Measurements from ENCODE around the gene TSPAN11.

Gene TSPAN11

DNA sequence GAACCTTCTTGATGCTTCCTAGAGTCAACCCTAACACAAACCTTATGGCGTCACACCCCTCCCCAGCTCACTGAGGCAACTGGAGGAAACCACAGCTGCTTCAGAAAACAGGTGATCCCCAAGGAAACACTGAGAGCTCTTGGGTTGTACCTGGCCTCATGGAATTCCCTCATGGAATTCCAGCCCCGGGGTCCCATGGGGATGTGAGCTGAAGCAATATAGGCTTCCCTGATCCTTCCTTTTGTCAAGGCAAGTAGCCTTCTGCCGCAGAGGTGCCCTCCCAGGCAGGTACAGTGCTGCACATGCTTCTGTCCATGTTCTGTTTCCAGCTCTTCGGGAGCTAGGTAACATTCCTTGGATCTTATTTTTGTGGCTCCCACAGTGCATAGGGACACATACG is 47.3 kb downstream of the TSPAN11 start:
- no peaks in the 10 kb centered on the region for H3K79me1 ChIP-seq (ENCODE audit: low read depth, low read length)
- H3K14ac ChIP-seq (ENCODE audit: low read length) = no peak overlapping the region
- H3K9me3 ChIP-seq (replicated peaks in 1 of 2; ENCODE audit: control insufficient read depth in 2 of 2, insufficient read depth in 1 of 2, low read depth in 1 of 2, low read length in 2 of 2) = no peaks in the 10 kb centered on the region
- H2AK5ac ChIP-seq (ENCODE audit: low read depth, low read length) = no peak overlapping the region
- no peak overlapping the region for H3K23ac ChIP-seq (ENCODE audit: low read depth, low read length, poor library complexity)
- no peak overlapping the region for H3K9ac ChIP-seq (ENCODE audit: low read depth, low read length, poor library complexity)
- no peak overlapping the region for H2BK12ac ChIP-seq (ENCODE audit: low read length)
- peaks cover 0 to 4% of the 10 kb centered on the region in 2 donors for H3K36me3 ChIP-seq (replicated peaks in 1 of 2; ENCODE audit: control insufficient read depth in 2 of 2, insufficient read depth in 2 of 2, low read length in 2 of 2)
- no peak overlapping the region for H2BK15ac ChIP-seq (ENCODE audit: low read length)
- no peak overlapping the region for H2AFZ ChIP-seq (ENCODE audit: low read length)
- no peak overlapping the region for H3K4me3 ChIP-seq (ENCODE audit: low read length in 2 of 2)
- no peak overlapping the region for H3K27ac ChIP-seq (replicated peaks; ENCODE audit: low read length)
- no peak overlapping the region for H4K91ac ChIP-seq (ENCODE audit: low read depth, low read length, poor library complexity)
- H3K4ac ChIP-seq (ENCODE audit: low read length) = no peak overlapping the region
- no peak overlapping the region for H4K8ac ChIP-seq (ENCODE audit: low read depth, low read length)
- H2BK120ac ChIP-seq (ENCODE audit: low read depth, low read length) = no peak overlapping the region
- no peaks in the 10 kb centered on the region for H3K27me3 ChIP-seq (ENCODE audit: control insufficient read depth in 3 of 3, insufficient read depth in 3 of 3, low read depth in 1 of 3, low read length in 3 of 3)
- H3K18ac ChIP-seq (ENCODE audit: low read length) = no peak overlapping the region
- whole genome bisulfite sequencing, 2 donors (ENCODE audit: extremely low coverage in 2 of 2, insufficient read length in 2 of 2, insufficient replicate concordance in 1 of 2) = no CpG with 5 or more reads among the region's 5 CpGs
- H3K4me2 ChIP-seq (ENCODE audit: insufficient read depth, low read length, poor library complexity, severe bottlenecking) = no peak overlapping the region
- H3K4me1 ChIP-seq (ENCODE audit: control insufficient read depth in 2 of 2, insufficient read depth in 1 of 2, low read depth in 1 of 2, low read length in 2 of 2) = peaks cover 0 to 3% of the 10 kb centered on the region in 2 donors
- no peak overlapping the region for H2BK5ac ChIP-seq (ENCODE audit: low read length)
- DNase-seq (ENCODE audit: low spot score) = no peak

DNA sequence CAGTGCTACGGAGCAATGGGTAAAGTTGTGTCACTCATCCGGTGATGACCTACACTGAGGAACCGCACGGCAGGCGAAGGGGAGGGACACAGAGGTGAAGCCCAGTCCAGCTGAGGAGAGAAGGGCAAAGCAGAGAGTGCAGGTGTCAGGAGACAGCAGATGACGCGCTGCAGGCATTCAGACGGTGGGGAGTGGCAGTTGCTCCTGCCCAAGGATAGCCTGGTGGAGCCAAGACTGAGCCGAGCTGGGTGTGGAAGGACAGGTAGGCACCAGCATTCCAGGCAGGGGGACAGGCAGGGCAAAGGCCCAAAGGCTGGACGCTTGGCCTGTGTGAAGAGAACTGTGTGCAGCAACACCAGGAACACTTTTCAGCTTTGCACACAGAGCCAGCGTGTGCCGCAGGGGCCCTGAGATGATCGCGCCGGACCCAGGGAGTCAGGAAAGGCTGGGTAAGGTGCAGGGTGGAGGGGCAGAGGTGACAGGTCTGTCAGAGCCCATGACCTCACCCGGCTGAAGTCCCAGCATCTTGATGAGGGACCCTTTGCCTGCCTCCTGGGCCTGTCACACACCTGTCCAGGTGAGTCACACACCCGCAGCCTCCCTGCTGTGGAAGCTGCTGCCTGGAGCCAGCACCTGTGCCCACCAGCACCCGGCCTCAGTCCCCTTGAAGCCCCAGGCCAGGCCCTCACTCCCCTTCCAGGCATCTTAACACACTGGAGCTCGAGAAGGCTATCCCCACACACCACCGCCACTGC is 48.4 kb downstream of the TSPAN11 start:
- no peak overlapping the region for H3K27ac ChIP-seq (replicated peaks; ENCODE audit: low read length)
- no peak overlapping the region for H2BK15ac ChIP-seq (ENCODE audit: low read length)
- H3K4ac ChIP-seq (ENCODE audit: low read length) = no peak overlapping the region
- no peak overlapping the region for H2BK12ac ChIP-seq (ENCODE audit: low read length)
- no peaks in the 10 kb centered on the region for H3K36me3 ChIP-seq (replicated peaks in 1 of 2; ENCODE audit: control insufficient read depth in 2 of 2, insufficient read depth in 2 of 2, low read length in 2 of 2)
- H4K91ac ChIP-seq (ENCODE audit: low read depth, low read length, poor library complexity) = no peak overlapping the region
- peaks cover 0 to 3% of the 10 kb centered on the region in 2 donors for H3K4me1 ChIP-seq (ENCODE audit: control insufficient read depth in 2 of 2, insufficient read depth in 1 of 2, low read depth in 1 of 2, low read length in 2 of 2)
- no peak overlapping the region for H3K9ac ChIP-seq (ENCODE audit: low read depth, low read length, poor library complexity)
- DNase-seq (ENCODE audit: low spot score) = no peak
- no peaks in the 10 kb centered on the region for H3K9me3 ChIP-seq (replicated peaks in 1 of 2; ENCODE audit: control insufficient read depth in 2 of 2, insufficient read depth in 1 of 2, low read depth in 1 of 2, low read length in 2 of 2)
- no peak overlapping the region for H3K14ac ChIP-seq (ENCODE audit: low read length)
- no peak overlapping the region for H3K18ac ChIP-seq (ENCODE audit: low read length)
- no peak overlapping the region for H2AK5ac ChIP-seq (ENCODE audit: low read depth, low read length)
- H3K4me3 ChIP-seq (ENCODE audit: low read length in 2 of 2) = no peak overlapping the region
- H3K27me3 ChIP-seq (ENCODE audit: control insufficient read depth in 3 of 3, insufficient read depth in 3 of 3, low read depth in 1 of 3, low read length in 3 of 3) = no peaks in the 10 kb centered on the region
- no peak overlapping the region for H3K23ac ChIP-seq (ENCODE audit: low read depth, low read length, poor library complexity)
- no peak overlapping the region for H2AFZ ChIP-seq (ENCODE audit: low read length)
- H2BK120ac ChIP-seq (ENCODE audit: low read depth, low read length) = no peak overlapping the region
- no peak overlapping the region for H2BK5ac ChIP-seq (ENCODE audit: low read length)
- H3K4me2 ChIP-seq (ENCODE audit: insufficient read depth, low read length, poor library complexity, severe bottlenecking) = no peak overlapping the region
- no CpG with 5 or more reads among the region's 20 CpGs for WGBS, 2 donors (ENCODE audit: extremely low coverage in 2 of 2, insufficient read length in 2 of 2, insufficient replicate concordance in 1 of 2)
- no peaks in the 10 kb centered on the region for H3K79me1 ChIP-seq (ENCODE audit: low read depth, low read length)
- no peak overlapping the region for H4K8ac ChIP-seq (ENCODE audit: low read depth, low read length)

DNA sequence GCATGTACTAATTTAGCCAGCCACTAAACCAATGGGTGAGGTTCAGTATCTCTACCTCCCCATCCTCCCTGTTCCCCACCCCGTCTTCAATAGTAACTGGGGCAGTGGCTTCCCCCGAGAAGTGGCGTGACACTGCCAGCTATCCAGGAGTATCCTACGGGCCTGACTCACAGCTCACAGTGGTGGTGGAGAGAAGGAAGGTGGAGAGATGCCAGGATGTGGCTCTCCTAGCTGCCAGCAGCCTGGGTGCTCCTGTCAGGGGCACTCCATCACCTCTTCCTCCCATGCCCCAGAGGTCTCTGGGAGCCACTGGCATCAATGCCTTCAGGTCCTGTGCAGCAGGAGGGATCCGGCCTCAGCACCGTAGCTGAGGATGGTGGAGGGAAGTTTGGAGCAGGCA is 49.0 kb downstream of the TSPAN11 start:
- Histone ChIP-seq H3K27me3 (ENCODE audit: control insufficient read depth in 3 of 3, insufficient read depth in 3 of 3, low read depth in 1 of 3, low read length in 3 of 3) (no peaks in the 10 kb centered on the region), H3K9me3 (replicated peaks in 1 of 2; ENCODE audit: control insufficient read depth in 2 of 2, insufficient read depth in 1 of 2, low read depth in 1 of 2, low read length in 2 of 2) (no peaks in the 10 kb centered on the region)

DNA sequence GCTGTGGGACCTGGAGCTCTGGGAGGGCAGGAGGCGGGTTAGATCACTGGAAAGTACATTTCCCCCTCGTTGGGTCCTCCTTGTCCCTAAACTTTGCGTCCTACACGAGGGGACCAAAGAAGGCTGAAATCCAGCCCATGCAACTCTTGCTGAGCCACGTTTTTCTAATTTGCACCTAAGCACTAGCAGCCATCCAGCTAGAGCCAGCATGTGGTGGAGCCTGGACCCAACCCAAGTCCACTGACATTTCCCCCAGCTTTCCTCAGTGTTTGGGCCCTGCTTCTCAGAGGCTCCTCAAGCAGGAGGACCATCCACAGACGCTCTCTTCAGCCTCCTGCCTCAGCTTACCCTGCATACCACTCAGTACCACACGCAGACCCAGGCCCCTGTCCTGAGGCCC is 49.7 kb downstream of the TSPAN11 start:
- H3K27me3 ChIP-seq (ENCODE audit: control insufficient read depth in 3 of 3, insufficient read depth in 3 of 3, low read depth in 1 of 3, low read length in 3 of 3) = no peaks in the 10 kb centered on the region
- no peak overlapping the region for H2BK5ac ChIP-seq (ENCODE audit: low read length)
- H3K4ac ChIP-seq (ENCODE audit: low read length) = no peak overlapping the region
- no peak overlapping the region for H3K14ac ChIP-seq (ENCODE audit: low read length)
- H3K18ac ChIP-seq (ENCODE audit: low read length) = no peak overlapping the region
- no CpG with 5 or more reads among the region's 7 CpGs for WGBS, 2 donors (ENCODE audit: extremely low coverage in 2 of 2, insufficient read length in 2 of 2, insufficient replicate concordance in 1 of 2)
- peaks cover 3 to 9% of the 10 kb centered on the region in 2 donors for H3K4me1 ChIP-seq (ENCODE audit: control insufficient read depth in 2 of 2, insufficient read depth in 1 of 2, low read depth in 1 of 2, low read length in 2 of 2)
- H3K79me1 ChIP-seq (ENCODE audit: low read depth, low read length) = no peaks in the 10 kb centered on the region
- no peak overlapping the region for H3K4me3 ChIP-seq (ENCODE audit: low read length in 2 of 2)
- H4K91ac ChIP-seq (ENCODE audit: low read depth, low read length, poor library complexity) = no peak overlapping the region
- H3K4me2 ChIP-seq (ENCODE audit: insufficient read depth, low read length, poor library complexity, severe bottlenecking) = no peak overlapping the region
- DNase-seq (ENCODE audit: low spot score) = no peak
- no peaks in the 10 kb centered on the region for H3K9me3 ChIP-seq (replicated peaks in 1 of 2; ENCODE audit: control insufficient read depth in 2 of 2, insufficient read depth in 1 of 2, low read depth in 1 of 2, low read length in 2 of 2)
- H2BK12ac ChIP-seq (ENCODE audit: low read length) = no peak overlapping the region
- no peak overlapping the region for H2AK5ac ChIP-seq (ENCODE audit: low read depth, low read length)
- H3K36me3 ChIP-seq (replicated peaks in 1 of 2; ENCODE audit: control insufficient read depth in 2 of 2, insufficient read depth in 2 of 2, low read length in 2 of 2) = no peaks in the 10 kb centered on the region
- no peak overlapping the region for H3K9ac ChIP-seq (ENCODE audit: low read depth, low read length, poor library complexity)
- peak overlapping the region; percentile 29 for H3K23ac ChIP-seq (ENCODE audit: low read depth, low read length, poor library complexity)
- no peak overlapping the region for H2AFZ ChIP-seq (ENCODE audit: low read length)
- no peak overlapping the region for H4K8ac ChIP-seq (ENCODE audit: low read depth, low read length)
- H2BK15ac ChIP-seq (ENCODE audit: low read length) = no peak overlapping the region
- H2BK120ac ChIP-seq (ENCODE audit: low read depth, low read length) = no peak overlapping the region
- H3K27ac ChIP-seq (replicated peaks; ENCODE audit: low read length) = no peak overlapping the region

More for the DNA sequence above, 49.0 kb downstream of the TSPAN11 start:
- H4K91ac ChIP-seq (ENCODE audit: low read depth, low read length, poor library complexity) = no peak overlapping the region
- no peak overlapping the region for H2BK12ac ChIP-seq (ENCODE audit: low read length)
- no peaks in the 10 kb centered on the region for H3K36me3 ChIP-seq (replicated peaks in 1 of 2; ENCODE audit: control insufficient read depth in 2 of 2, insufficient read depth in 2 of 2, low read length in 2 of 2)
- no peak overlapping the region for H3K4me3 ChIP-seq (ENCODE audit: low read length in 2 of 2)
- H2AFZ ChIP-seq (ENCODE audit: low read length) = no peak overlapping the region
- no peak overlapping the region for H3K18ac ChIP-seq (ENCODE audit: low read length)
- H3K9ac ChIP-seq (ENCODE audit: low read depth, low read length, poor library complexity) = no peak overlapping the region
- no peak overlapping the region for H4K8ac ChIP-seq (ENCODE audit: low read depth, low read length)
- H2BK120ac ChIP-seq (ENCODE audit: low read depth, low read length) = no peak overlapping the region
- no peaks in the 10 kb centered on the region for H3K79me1 ChIP-seq (ENCODE audit: low read depth, low read length)
- no peak overlapping the region for H3K14ac ChIP-seq (ENCODE audit: low read length)
- peaks cover under 1 to 4% of the 10 kb centered on the region in 2 donors for H3K4me1 ChIP-seq (ENCODE audit: control insufficient read depth in 2 of 2, insufficient read depth in 1 of 2, low read depth in 1 of 2, low read length in 2 of 2)
- H2AK5ac ChIP-seq (ENCODE audit: low read depth, low read length) = no peak overlapping the region
- DNase-seq (ENCODE audit: low spot score) = no peak
- H3K27ac ChIP-seq (replicated peaks; ENCODE audit: low read length) = no peak overlapping the region
- H3K23ac ChIP-seq (ENCODE audit: low read depth, low read length, poor library complexity) = no peak overlapping the region
- H3K4ac ChIP-seq (ENCODE audit: low read length) = no peak overlapping the region
- H2BK15ac ChIP-seq (ENCODE audit: low read length) = no peak overlapping the region
- no peak overlapping the region for H3K4me2 ChIP-seq (ENCODE audit: insufficient read depth, low read length, poor library complexity, severe bottlenecking)
- WGBS, 2 donors (ENCODE audit: extremely low coverage in 2 of 2, insufficient read length in 2 of 2, insufficient replicate concordance in 1 of 2) = no CpG with 5 or more reads among the region's 6 CpGs
- H2BK5ac ChIP-seq (ENCODE audit: low read length) = no peak overlapping the region

All from neuronal stem cell (in vitro differentiated cells).